Stimulated activated CD4-positive, alpha-beta T cell treated with anti-CD3 and anti-CD28 coated beads, Interleukin-1b, Interleukin-23, amount 100 ng/mL, for 4 hours (primary cell): ENCODE data around the gene PDE4B.
A peak's percentile ranks its signal among the peaks of the same experiment; 100 is the strongest.

Experiments
- DNase-seq, 2 donors: peaks; one replicate each; pipeline ENCODE4 v3.0.0-alpha.2; 2020; ENCODE audit warnings: low read depth in 2 of 2

The PDE4B gene

DNA sequence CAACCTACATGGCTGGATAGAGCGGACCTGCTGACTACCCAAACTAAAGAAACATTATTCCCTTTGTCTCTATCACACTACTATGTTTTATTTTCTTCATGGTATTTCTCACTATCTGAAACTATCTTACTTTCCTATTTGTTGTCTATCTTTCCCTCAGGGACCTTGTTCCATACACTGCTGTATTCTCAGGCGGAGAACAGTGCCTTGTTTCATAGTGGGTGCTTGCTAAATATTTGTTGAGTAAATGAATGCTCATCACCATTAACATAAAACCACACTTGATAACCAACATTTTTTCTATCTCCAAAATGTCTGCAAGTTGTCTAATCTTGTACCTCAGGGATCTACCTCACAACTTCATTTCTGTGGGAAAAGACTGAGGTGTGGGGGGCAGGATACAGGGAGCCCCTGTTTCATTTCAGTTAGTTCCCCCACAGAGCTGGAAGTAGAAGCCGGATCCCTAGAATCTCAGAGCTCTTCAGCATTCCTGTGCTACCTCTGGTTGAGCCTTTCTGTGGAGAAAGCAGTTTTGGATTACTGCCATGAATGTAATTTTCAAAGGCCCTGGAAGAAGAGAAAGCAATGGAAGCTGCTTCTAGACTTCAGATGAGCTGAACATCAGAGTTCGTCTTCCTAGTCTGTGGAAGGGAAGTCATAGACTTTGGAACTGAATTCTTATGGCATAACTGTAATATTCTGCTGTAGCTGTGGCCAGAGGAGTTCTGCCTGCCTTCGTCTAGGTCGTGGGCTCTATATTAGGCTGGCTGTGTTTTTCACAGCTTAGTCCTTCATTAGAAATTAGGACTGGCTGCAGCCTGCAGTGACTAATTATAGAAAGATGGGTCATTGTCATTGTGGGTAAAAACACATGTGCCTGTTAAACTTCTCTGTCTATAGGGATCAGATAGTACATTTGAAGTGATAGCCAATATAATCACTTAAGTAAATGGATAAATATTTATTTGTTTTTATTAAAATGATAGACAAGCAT is 448.1 kb downstream of the PDE4B start:
- no peak for DNase-seq

DNA sequence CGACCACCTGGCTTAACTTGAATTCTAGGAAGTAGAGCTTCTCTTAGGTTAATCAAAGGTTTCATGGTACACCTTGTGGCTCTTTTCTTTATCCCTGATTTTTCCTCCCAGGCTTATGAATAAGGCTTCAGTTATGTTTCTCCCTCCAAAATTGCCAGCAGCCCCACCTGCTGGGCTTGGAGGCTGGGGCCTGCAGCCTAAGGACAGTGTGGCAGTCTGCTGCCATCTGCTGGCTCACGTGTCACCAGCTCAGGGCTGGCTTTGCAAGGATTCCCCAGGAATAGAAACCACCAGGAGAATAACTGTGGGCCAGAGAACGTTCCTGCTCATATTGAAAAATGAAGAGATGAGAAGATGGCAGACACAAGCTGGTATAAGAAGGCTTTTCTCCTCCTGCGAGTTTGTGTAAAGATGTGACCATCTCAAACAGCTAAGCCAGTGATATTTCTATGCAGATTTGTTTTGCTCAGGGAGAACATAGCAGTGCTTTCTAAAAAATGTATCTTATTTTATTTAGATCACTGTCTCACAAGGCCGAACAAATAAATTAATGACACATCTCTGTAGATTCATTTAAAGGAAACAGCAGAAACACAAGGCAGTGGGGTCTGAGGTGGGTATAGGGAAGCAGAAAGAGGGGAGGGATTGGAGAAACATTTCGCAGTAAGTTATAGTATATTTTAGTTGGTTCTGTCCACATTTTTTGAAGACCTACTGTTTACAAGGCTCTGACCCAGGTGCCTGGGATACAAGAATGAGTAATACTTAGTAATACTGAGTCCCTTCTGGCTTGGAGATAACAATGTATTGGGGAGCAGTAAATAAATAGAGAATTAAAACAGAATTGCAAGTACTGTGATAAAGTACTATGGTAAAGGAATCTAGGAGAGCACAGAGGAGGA is 450.2 kb downstream of the PDE4B start:
- DNase-seq, result peak; percentile 60 to 64

DNA sequence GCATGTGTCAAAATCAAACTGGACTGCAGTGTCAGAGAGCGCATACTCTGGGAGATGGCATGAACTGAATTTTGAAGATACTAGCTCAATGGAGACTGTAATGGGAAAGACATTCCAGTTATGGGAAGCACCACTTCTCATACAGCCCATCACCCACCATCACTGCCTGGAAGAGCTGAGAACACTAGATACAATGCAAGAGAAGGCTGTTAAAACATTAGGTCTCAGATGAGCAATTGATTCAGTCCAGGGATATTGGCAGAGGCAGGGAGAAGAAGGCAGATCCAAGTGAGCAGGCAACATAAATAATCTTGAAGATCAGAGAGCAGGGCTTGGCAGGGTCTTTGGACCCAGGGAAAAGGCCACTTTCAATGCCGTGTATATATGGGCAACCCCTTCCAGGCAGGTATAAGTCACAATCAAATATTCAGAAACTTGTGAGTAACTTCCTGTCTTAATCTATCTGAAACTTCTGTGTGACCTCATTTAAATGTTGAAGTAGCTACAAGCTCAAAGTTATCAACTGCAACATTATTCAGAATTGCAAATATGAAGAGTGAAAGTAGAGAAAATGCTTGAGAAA is 450.9 kb downstream of the PDE4B start:
- DNase-seq, result no peak

DNA sequence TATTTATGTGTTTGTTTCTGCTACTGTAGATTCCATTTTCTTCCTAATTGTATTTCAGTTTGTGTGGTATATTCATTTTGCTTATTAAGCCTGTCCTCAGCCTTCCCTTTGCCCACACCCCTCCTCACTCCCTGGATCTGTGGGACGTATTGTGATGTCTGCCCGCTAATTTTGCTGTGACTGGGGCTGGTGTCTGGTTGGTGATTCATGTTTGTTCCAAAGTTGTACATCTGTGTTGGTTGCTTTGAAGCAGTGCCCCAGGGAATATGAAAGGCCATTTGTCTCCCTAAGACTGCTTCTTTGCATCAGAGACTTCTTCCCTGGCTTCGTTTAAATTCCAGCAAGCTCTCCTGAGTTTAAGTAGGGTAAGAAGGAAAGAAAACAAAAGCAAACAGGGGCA is 451.7 kb downstream of the PDE4B start:
- DNase-seq, result no peak

DNA sequence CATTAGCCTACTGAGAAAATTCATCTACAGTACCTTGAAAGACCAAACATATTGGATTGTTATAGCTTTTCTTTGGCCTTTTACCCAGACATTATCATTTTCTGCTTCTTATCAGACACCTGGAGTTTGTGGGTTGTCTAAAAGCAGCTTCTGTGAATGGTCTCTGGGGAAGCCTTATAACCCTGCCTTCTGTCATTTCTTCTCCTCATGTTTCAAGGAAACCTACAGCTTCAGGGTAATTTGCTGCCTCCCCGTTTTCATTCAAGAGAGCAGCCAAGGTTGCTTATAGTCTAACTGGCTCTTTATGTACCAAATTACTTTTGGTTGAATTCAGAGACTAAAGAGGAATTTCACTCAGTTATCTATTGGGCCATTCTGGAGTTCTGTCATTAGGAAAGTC is 453.0 kb downstream of the PDE4B start:
- no peak for DNase-seq

DNA sequence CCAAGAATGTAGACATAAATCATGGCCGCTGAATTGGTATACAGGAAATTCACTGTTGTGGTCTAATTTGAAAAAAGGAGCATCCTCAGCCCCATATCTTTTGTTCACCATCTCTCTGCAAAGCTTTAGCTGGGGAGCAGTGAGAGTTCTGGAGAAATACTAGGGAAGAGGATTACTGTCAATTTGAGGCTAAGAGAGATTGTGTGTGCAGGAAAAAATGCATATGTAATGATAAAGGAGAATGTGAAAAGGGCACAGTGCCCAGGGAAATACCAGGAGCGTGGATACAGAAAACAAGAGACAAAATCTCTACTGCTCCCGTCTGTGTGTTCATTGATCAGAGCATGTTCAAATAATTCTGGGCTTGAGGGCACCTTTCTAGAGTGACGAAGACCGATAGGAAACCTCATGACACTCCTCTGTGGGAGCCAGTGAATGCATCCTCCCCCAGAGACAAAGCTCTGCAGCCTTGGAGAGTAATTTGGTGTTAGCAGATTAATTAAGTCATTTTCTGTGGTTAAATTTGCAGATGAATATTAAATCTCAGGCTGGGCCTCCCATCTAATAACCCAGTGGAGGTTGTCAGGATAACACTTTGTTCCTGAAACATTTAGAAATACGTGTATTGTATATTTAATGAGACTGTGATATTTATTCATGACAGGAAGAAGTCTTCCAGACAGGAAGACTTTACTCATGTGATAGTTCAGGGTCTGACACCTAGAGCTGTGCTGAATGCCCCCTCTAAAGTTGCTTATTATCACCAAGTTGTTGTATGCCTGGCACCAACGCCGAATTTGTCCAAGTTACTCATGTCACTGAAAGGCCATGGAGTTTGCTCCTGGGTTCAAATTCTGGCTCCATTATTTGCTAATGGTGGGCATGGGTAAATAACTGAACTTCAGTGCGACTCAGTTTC is 453.9 kb downstream of the PDE4B start:
- DNase-seq, result no peak

DNA sequence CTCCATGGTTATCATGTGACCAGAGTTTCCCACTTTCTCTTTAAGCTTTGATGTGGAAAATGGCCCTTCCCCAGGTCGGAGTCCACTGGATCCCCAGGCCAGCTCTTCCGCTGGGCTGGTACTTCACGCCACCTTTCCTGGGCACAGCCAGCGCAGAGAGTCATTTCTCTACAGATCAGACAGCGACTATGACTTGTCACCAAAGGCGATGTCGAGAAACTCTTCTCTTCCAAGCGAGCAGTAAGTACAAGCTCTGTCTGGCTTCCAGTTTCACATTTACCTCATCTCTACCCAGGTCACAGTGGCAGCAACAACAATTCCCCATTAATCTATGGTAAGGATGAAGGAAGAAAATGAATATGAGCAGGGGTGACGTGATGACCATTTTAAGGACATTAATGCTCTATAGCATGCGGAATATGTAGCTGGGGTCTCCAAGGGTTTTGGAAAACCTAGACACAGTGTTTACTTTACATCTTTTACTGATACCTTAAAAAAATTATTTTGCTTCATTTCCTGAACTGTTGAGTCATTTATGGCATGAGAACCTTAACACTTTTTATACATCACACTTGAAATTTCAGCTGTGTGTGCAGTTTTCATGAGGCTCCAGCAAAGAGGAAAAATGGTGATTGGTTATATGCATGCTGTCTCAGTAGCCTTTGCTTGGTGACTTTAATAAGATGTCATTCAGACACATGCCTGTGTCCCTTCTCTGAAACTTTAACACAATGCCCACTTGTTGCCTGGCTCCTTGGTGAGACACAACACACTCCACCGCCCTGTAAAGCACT is 454.9 kb downstream of the PDE4B start:
- DNase-seq, result no peak

DNA sequence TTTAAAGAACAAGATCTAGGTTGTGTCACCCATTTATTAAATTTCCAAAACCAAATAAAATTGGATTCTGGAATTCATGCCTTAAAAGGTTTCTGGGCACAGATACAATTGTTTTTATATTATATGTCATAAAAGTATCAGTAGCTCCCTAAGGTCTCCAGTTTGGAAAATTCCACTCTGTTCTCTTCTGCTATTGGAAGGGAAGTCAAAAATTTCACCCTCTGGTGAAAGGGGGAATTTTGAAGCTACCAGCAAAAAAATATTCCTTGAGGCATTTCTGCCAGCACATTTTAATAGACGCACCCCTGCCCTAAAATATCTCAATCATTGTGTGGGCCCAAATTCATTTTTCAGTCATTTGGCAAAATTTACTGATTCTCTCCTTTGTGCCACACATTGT is 455.6 kb downstream of the PDE4B start:
- no peak for DNase-seq

DNA sequence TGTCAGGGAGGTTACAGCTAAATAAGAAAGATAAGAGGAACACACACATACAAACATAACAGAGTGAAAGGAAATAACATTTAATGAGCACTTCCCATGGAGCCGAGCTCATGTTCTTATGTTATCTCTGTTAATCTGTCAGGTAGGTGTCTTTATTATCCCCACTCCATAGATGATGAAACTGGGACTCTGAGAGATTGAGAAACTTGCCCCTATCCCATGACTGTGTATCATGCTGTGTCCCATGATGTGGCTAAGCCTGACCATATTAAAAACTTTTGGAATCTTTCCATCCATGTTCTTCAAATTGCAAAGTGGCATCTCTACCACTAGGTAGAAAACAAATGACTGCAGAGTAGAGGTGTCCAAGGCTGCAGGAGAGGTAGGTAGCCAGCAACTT is 456.1 kb downstream of the PDE4B start:
- DNase-seq, result no peak

DNA sequence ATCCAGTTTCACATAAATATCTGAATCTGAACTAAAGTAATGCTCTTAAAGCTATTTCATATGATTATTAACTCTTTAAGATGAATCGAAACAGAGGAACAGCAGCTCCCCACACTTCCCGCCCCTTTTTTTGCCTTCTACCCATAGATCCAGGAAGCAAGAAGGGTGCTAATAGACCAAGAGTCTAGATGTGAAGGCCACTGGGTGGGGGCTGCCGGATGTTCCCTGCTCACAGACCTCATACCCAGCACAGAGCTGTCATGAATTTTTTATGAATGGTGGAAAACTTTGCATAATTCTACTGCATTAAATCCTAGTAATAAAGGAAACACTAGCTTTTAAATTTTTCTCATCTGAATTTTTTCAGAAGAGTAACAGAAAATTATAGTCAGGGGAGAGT is 457.4 kb downstream of the PDE4B start:
- DNase-seq, result no peak

DNA sequence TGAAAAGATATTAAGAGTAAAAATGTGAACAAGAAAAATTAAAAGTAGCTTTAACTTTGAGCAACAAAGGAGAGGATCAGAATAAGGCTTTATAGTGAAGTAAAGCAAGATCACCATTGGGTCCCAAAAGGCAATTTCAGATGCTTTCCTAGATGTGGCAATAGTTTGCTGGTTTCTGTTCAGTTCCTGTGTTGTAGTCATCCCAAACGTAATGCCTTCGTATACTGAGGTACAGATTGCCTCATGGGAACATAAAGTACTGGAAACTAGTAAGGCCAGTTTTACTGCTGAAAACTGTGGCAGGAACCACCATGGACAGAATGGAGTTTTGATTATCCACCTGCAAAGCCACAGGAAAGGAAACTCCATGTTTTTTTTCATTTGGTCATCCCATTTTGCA is 457.8 kb downstream of the PDE4B start:
- DNase-seq, result no peak

DNA sequence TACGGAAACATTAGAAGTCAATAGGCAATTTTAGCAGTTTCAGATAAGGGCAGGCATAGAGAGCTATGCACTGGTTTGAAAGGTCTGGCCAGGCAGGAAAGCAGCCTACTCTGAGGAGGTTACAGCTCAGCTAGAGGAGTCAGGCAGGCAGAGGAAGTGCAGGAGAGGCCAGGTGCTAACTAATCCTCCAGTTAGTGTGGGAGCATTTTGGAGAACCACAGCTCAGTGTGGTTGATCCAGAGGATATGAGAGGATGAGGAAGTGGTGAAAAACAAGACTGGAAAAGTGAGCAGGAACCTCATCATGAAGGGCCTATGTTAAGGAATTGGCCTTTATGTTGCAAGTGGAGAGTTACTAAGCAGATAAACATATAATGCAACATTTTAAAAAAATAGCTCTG is 458.9 kb downstream of the PDE4B start:
- no peak for DNase-seq

DNA sequence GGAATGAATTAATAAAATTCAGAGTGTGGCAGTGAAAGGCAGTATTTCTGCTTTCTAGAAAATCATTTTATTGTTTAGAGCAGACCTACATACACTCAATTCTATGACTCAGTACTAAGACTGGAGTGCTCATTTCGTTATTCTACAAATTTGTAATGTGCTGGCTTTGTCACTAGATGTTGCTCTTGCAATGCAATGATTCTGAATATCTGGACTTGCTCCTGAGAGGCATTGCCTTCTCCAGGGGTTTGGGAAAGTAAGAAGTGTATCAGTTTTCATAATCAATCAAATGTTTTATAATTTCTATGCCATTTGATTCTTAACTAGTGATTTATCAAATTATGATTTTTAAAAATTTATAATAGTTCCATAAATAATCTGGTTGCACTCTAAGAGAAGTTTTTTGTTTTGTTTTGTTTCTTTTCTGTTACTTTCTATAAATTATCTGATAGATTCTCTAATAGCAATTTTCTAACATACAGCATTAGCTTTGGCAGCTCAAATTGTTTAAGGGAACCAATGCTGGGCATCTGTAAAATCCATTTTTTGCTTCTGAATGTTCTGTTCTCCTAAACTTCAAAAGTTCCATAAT is 460.7 kb downstream of the PDE4B start:
- no peak for DNase-seq

DNA sequence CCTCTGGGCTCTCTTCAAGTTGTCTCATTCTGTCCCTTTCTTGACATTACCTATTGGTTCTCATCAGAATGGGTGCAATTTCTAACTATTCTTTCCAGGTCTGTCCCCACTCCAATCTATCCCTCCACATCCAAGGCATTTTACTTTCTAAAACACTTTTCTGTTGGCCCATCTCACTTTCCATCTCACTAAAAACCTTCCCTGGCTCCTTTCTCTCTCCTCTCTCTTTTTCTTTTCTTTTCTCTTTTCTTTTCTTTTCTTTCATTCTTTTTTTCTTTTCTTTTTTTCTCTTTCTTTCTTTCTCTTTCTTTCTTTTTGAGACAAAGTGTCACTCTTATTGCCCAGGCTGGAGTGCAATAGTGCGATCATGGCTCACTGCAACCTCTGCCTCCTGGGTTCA is 462.1 kb downstream of the PDE4B start:
- DNase-seq, result no peak

DNA sequence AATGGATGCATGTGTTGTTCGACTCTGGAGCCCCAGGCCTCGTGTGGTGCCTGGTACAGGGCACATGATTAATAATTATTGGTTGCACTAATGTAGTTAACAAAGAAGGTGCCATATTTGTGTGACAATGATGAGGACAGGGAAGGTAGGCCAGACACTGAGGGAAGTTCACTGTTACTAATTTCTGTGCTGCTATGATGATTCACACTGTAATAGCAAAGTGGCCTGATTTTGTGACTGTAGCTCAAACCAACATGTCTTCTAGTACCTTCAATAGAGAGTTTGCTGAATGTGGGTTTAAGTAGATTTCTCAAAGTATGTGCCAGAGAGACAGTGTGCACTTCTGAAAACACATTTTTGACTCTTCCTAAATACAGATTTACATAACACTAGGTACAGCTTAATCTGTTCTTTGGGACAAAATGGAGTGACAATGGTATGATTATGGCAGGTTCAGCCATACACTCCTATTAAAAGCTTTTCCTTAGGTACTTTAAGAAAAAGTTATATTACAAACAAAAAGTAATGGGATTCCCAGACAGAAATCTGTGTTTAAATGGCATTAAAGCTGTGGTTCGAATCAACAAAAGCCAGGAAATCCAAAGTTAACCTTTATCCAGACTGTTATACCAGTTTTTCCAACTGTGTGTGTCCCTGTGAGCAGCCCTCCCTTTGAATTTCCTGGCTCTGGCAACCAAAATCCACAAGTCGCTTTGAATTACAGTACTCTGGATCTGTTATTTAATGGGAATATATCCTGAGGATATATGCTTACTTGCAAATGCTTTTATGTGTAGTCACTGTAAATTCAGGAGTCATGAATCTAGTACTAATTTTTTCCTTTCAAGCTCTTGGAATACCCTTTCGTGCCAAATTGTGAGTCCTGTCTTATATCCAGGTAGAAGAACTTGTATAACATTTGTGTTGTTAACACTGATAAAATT is 464.2 kb downstream of the PDE4B start:
- DNase-seq, result no peak

DNA sequence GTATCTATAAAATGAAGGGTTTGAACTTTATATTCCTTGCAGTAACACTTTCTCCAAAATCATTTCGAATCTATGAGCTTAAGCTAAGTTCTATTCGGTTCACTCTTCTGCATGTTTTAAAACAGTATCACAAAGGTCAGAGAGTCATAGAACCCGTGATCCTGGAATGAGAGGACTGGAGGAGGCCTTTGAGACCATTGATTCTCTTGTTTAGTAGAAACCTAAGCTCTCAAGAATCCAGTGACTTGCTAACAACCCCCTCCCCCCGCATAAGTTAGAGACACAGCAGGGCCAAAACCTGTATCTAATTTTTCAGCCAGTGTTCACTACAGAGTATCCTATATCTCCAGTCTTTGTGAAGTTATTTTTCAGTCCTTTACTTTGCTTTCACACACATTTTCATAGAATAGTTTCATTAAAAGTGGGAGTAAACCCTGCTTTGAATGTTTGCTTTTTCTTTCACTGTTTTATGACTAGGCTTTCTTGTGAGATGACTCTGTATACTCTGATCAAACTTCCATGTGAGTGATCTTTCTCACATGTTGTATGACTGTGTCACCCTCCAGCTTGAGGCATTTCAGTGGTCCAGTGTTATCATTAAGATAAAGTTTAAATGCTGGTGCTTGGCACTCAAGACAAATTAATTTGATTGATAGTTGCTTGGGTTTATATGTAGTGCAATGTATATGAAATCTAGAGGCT is 465.9 kb downstream of the PDE4B start:
- no peak for DNase-seq

DNA sequence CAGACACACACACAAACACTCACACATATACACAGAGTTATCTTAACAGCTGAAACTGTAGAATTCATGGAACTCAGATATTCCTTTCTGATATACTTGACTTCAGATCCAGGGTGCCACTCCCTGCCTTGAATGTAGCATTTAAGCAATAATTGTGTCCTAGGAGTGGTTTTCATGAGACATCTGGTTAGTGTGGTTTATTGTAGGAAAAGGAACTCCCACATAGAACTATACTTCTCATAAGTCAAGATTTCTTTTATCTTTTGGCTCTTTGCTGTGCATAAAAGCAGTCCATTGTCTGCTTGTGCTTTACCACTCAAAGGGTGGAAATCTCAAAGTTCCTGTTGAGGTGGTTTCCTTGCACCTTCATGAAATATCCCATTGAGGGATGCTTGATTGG is 468.7 kb downstream of the PDE4B start:
- DNase-seq, result no peak
